Fibroblast of lung (primary cell): ENCODE results near the gene KCNG2. TPM values are rescaled to one million over a fixed set of nuclear protein-coding genes. Genes with fewer than 3 reads are reported as not detected.

ENCODE experiments used
- DNase-seq, 2 donors: peaks; one replicate each; pipeline versions ENCODE4 v3.0.0 to v3.0.0-alpha.2; 2010; ENCODE audit warnings: low read depth in 2 of 2
- H2AFZ ChIP-seq: 2 replicates; pipeline ENCODE4 v1.5.1; 2012; ENCODE audit warnings: low read length, control low read depth, inconsistent platforms
- H3K27ac ChIP-seq: 2 replicates; pipeline ENCODE4 v1.5.1; 2011; ENCODE audit warnings: low read length, control low read depth; ENCODE audit not compliant: insufficient read depth
- H3K27me3 ChIP-seq: 2 replicates; pipeline ENCODE4 v1.5.1; 2011; ENCODE audit warnings: mild to moderate bottlenecking, low read length; ENCODE audit not compliant: control insufficient read depth, insufficient read depth
- H3K36me3 ChIP-seq: 2 replicates; pipeline ENCODE4 v1.5.1; 2011; ENCODE audit warnings: low read length; ENCODE audit not compliant: control insufficient read depth, insufficient read depth
- H3K4me1 ChIP-seq: 2 replicates; pipeline ENCODE4 v1.5.1; 2011; ENCODE audit warnings: low read length; ENCODE audit not compliant: control insufficient read depth, insufficient read depth; ENCODE audit errors: extremely low read depth
- H3K4me2 ChIP-seq: 2 replicates; pipeline ENCODE4 v1.5.1; 2011; ENCODE audit warnings: low read length, control low read depth; ENCODE audit not compliant: insufficient read depth; ENCODE audit errors: extremely low read depth
- H3K4me3 ChIP-seq, 4 experiments: fragments of 200-600 bp in 1 of 4; sonication (generic) in 1 of 4; replicated peaks in 1 of 4; 2 replicates each; pipeline ENCODE4 v1.5.1; 2011 to 2016; ENCODE audit warnings: low read length in 4 of 4, low read depth in 3 of 4, mild to moderate bottlenecking in 3 of 4, control low read depth in 2 of 4, inconsistent platforms in 1 of 4, mixed read lengths in 1 of 4; ENCODE audit not compliant: insufficient read depth in 1 of 4; ENCODE audit errors: control extremely low read depth in 1 of 4
- H3K79me2 ChIP-seq: 2 replicates; pipeline ENCODE4 v1.5.1; 2012; ENCODE audit warnings: mild to moderate bottlenecking, low read length, inconsistent platforms; ENCODE audit not compliant: control insufficient read depth, insufficient read depth
- H3K9ac ChIP-seq: 2 replicates; pipeline ENCODE4 v1.5.1; 2011; ENCODE audit warnings: mild to moderate bottlenecking, low read length, control low read depth; ENCODE audit not compliant: insufficient read depth
- H3K9me3 ChIP-seq: 2 replicates; pipeline ENCODE4 v1.5.1; 2012; ENCODE audit warnings: low read depth, low read length; ENCODE audit not compliant: control insufficient read depth, insufficient read depth
- H4K20me1 ChIP-seq: 2 replicates; pipeline ENCODE4 v1.5.1; 2011; ENCODE audit warnings: low read length; ENCODE audit not compliant: control insufficient read depth, insufficient read depth; ENCODE audit errors: extremely low read depth
- CTCF ChIP-seq, 2 donors: IDR thresholded peaks in 1 of 2; conservative IDR thresholded peaks in 1 of 2; 1 replicate in 1 of 2; 2 replicates in 1 of 2; pipeline ENCODE4 v1.5.1; 2011 to 2012; ENCODE audit warnings: low read length in 2 of 2, control low read depth in 1 of 2, inconsistent platforms in 1 of 2, low read depth in 1 of 2, mild to moderate bottlenecking in 1 of 2
- EZH2 ChIP-seq: IDR thresholded peaks from 2 replicates; pipeline ENCODE4 v1.5.1; 2012; ENCODE audit warnings: low read length, control low read depth, mild to moderate bottlenecking; ENCODE audit errors: missing control alignments
- polyA plus RNA-seq, 2 donors: library from polyadenylated mRNA; depleted of rRNA in 1 of 2; stranded (reverse) in 1 of 2; unstranded in 1 of 2; fragments of >200 nt; gene quantifications; 2 replicates each; pipeline ENCODE4 v1.2.1, GENCODE V29; 2011 to 2012; ENCODE audit warnings: missing spikeins in 1 of 2
- total RNA-seq: library from RNA; depleted of rRNA; stranded (reverse); fragments of >200 nt; gene quantifications from 2 replicates; pipeline ENCODE4 v1.2.1, GENCODE V29; 2014

KCNG2 gene
- total and polyA plus RNA-seq, 2 donors (not counting 1 experiment from before 2014, with no cell fraction given) = 0.42 to 10.1 TPM

- no peak overlapping the region for H3K4me2 ChIP-seq
- H2AFZ ChIP-seq = no peak overlapping the region
- H4K20me1 ChIP-seq = no peaks in the 10 kb centered on the region
- no peak overlapping the region for H3K4me3 ChIP-seq
- peaks cover 2% of the 10 kb centered on the region for H3K36me3 ChIP-seq
- H3K9me3 ChIP-seq = peaks cover 3% of the 10 kb centered on the region
- no peaks in the 10 kb centered on the region for H3K27me3 ChIP-seq
- H3K9ac ChIP-seq = no peak overlapping the region
- no peak for DNase-seq
- no peak for TF ChIP-seq CTCF (conservative IDR thresholded peaks at IDR 0.05 in 1 of 2, IDR thresholded peaks at IDR 0.05 in 1 of 2; ENCODE audit: low read depth in 1 of 2, low read length in 2 of 2)
- no peak for TF ChIP-seq EZH2
- H3K27ac ChIP-seq = no peak overlapping the region
- no peaks in the 10 kb centered on the region for H3K79me2 ChIP-seq
- H3K4me1 ChIP-seq = no peaks in the 10 kb centered on the region
Observed at GRCh38 chr18:79899609-79900445, 102.1 kb downstream of the KCNG2 start.

GRCh38 chr18:79900610-79901570 is 103.2 kb downstream of the KCNG2 start:
- no peaks in the 10 kb centered on the region for H3K27me3 ChIP-seq
- TF ChIP-seq EZH2 (no peak), CTCF (conservative IDR thresholded peaks at IDR 0.05 in 1 of 2, IDR thresholded peaks at IDR 0.05 in 1 of 2; ENCODE audit: low read depth in 1 of 2, low read length in 2 of 2) (no peak)
- no peak overlapping the region for H2AFZ ChIP-seq
- no peak for DNase-seq
- no peaks in the 10 kb centered on the region for H3K79me2 ChIP-seq
- no peak overlapping the region for H3K27ac ChIP-seq
- no peak overlapping the region for H3K9ac ChIP-seq
- H3K4me2 ChIP-seq = no peak overlapping the region
- H3K4me1 ChIP-seq = no peaks in the 10 kb centered on the region
- peaks cover 2% of the 10 kb centered on the region for H3K36me3 ChIP-seq
- peaks cover 3% of the 10 kb centered on the region for H3K9me3 ChIP-seq
- H4K20me1 ChIP-seq = no peaks in the 10 kb centered on the region
- no peak overlapping the region for H3K4me3 ChIP-seq

GRCh38 chr18:79901665-79902064 is 103.9 kb downstream of the KCNG2 start:
- TF ChIP-seq EZH2 (no peak), CTCF (conservative IDR thresholded peaks at IDR 0.05 in 1 of 2, IDR thresholded peaks at IDR 0.05 in 1 of 2; ENCODE audit: low read depth in 1 of 2, low read length in 2 of 2) (no peak)
- no peaks in the 10 kb centered on the region for H3K4me1 ChIP-seq
- H3K4me2 ChIP-seq = no peak overlapping the region
- H2AFZ ChIP-seq = no peak overlapping the region
- no peak overlapping the region for H3K27ac ChIP-seq
- no peaks in the 10 kb centered on the region for H4K20me1 ChIP-seq
- peaks cover 3% of the 10 kb centered on the region for H3K9me3 ChIP-seq
- no peak overlapping the region for H3K9ac ChIP-seq
- no peaks in the 10 kb centered on the region for H3K79me2 ChIP-seq
- no peaks in the 10 kb centered on the region for H3K27me3 ChIP-seq
- no peak for DNase-seq
- H3K36me3 ChIP-seq = peaks cover 2% of the 10 kb centered on the region
- H3K4me3 ChIP-seq = no peak overlapping the region
